ENCODE data around the gene ZNF230.

The ZNF230 gene

DNA sequence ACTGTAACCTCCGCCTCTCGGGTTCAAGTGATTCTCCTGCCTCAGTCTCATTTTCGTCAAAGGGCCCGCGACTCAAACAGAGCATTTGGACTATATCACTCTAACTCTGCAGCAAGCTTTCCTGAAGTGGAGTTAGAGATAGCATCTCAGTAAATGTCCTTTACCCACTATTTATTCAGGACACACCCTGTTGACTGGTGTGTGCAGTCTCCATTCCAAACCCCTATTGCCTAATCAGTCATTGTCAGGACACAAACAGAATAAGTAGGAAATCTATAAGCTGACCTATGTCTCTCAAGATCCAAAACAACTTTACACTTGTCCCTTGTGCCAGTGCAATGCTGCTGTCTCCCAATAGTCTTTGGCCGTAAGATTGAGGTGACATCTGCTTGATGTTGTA, 23.9 kb downstream of the ZNF230 start:
- TF ChIP-seq TARDBP (IDR thresholded peaks at IDR 0.05) (no peak), NFRKB (IDR thresholded peaks at IDR 0.05) (no peak), ELF4 (IDR thresholded peaks at IDR 0.05) (no peak), SUZ12 (IDR thresholded peaks at IDR 0.05) (no peak), SP1 (IDR thresholded peaks at IDR 0.05) (no peak), BHLHE40 (IDR thresholded peaks at IDR 0.05; ENCODE audit: borderline replicate concordance) (no peak), FOXA1 (IDR thresholded peaks at IDR 0.05) (no peak), ZNF384 (IDR thresholded peaks at IDR 0.05) (no peak), CTBP1 (IDR thresholded peaks at IDR 0.05; ENCODE audit: borderline replicate concordance) (no peak), ARNT (IDR thresholded peaks at IDR 0.05) (no peak), FOXK2 (IDR thresholded peaks at IDR 0.05) (no peak), LEF1 (IDR thresholded peaks at IDR 0.05; ENCODE audit: borderline replicate concordance) (no peak), HDGF (IDR thresholded peaks at IDR 0.05; ENCODE audit: borderline replicate concordance) (no peak), FOXM1 (IDR thresholded peaks at IDR 0.05; ENCODE audit: borderline replicate concordance) (no peak), L3MBTL2 (conservative IDR thresholded peaks at IDR 0.05) (no peak)
- TF ChIP-seq, protein P1, sequence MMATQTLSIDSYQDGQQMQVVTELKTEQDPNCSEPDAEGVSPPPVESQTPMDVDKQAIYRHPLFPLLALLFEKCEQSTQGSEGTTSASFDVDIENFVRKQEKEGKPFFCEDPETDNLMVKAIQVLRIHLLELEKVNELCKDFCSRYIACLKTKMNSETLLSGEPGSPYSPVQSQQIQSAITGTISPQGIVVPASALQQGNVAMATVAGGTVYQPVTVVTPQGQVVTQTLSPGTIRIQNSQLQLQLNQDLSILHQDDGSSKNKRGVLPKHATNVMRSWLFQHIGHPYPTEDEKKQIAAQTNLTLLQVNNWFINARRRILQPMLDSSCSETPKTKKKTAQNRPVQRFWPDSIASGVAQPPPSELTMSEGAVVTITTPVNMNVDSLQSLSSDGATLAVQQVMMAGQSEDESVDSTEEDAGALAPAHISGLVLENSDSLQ (IDR thresholded peaks at IDR 0.05), result no peak
- ChIA-PET POLR2A (no interaction called here), CTCF (no interaction called here)
- DNase-seq (ENCODE audit: extremely low spot score), result no peak

DNA sequence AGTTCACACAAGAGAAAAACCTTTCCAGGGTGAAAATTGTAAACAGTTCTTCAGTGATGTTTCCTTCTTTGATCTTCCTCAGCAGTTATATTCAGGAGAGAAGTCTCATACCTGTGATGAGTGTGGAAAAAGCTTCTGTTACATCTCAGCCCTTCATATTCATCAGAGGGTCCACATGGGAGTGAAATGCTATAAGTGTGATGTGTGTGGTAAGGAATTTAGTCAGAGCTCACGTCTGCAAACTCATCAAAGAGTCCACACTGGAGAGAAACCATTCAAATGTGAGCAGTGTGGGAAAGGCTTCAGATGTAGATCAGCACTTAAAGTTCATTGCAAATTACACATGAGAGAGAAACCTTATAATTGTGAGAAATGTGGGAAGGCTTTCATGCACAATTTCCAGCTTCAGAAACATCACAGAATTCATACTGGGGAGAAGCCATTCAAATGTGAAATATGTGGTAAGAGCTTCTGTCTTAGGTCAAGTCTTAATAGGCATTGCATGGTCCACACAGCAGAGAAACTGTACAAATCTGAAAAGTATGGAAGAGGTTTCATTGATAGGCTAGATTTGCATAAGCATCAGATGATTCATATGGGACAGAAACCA, 29.3 kb downstream of the ZNF230 start:
- CTCF ChIA-PET, result no interaction called here
- no peak for DNase-seq (ENCODE audit: extremely low spot score)
- POLR2A ChIA-PET, result no interaction called here
- no peak for TF ChIP-seq HDGF (IDR thresholded peaks at IDR 0.05; ENCODE audit: borderline replicate concordance)
- no peak for TF ChIP-seq ZNF384 (IDR thresholded peaks at IDR 0.05)
- no peak for TF ChIP-seq FOXM1 (IDR thresholded peaks at IDR 0.05; ENCODE audit: borderline replicate concordance)
- no peak for TF ChIP-seq FOXK2 (IDR thresholded peaks at IDR 0.05)
- TF ChIP-seq ARNT (IDR thresholded peaks at IDR 0.05), result no peak
- TF ChIP-seq, protein P1 (IDR thresholded peaks at IDR 0.05), result no peak
- TF ChIP-seq BHLHE40 (IDR thresholded peaks at IDR 0.05; ENCODE audit: borderline replicate concordance), result no peak
- no peak for TF ChIP-seq SUZ12 (IDR thresholded peaks at IDR 0.05)
- no peak for TF ChIP-seq CTBP1 (IDR thresholded peaks at IDR 0.05; ENCODE audit: borderline replicate concordance)
- TF ChIP-seq SP1 (IDR thresholded peaks at IDR 0.05), result no peak
- TF ChIP-seq FOXA1 (IDR thresholded peaks at IDR 0.05), result no peak

DNA sequence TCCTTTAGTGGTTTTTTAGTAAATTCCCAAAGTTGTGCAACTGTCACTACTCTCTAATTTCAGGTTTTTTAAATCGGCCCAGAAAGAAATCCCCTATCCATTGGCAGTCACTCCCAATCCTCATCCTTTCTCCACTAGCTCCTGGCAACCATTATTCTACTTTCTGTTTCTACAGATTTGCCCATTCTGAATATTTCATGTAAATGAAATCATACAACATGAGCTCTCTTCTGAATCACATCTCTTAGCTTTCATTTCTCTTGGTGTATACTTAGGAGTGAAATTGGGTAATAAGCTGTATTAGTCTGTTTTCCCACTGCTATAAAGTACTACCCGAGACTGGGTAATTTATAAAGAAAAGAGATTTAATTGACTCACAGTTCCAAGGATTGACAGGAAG, 39.4 kb downstream of the ZNF230 start:
- TF ChIP-seq NFRKB (IDR thresholded peaks at IDR 0.05) (no peak), HDGF (IDR thresholded peaks at IDR 0.05; ENCODE audit: borderline replicate concordance) (no peak)
- CTCF ChIA-PET, result no interaction called here
- POLR2A ChIA-PET, result no interaction called here
- no peak for DNase-seq (ENCODE audit: extremely low spot score)

DNA sequence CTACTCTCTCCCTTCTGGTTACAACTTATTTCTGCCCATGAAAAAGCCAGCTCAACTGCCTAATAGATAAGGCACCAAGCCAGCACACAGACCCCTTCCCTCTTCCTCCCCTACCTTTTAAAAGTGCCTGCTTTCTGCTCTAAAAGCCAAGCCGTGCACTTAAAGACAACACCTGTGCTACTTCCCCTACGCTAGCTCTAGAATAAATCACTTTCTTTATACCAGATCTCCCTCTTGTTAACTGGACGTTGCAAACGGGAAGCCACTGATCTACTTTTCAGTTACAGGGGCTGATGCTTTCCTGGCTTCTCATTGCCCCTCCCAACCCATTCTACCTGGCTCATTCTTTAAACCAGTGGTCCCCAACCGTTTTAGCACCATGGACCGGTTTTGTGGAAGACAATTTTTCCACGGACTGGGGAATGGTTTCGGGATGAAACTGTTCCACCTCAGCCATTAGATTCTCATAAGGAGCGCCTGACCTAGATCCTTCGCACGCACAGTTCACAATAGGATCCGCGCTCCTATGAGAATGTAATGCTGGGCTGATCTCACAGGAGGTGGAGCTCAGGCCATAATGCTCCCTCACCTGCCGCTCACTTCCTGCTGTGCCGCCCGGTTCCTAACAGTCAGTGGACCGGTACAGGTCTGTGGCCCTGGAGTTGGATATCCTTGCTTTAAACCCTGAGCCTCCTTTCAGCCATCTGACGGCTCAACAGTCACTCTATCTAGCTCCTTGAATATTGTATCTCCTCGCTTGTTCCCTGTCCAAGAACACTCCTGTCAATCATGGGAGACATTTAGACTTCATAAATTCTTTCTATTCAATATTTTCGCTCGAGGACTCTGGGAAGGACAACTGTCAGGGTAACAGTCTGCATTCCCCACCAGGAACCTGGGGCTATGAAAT, 48.2 kb downstream of the ZNF230 start:
- POLR2A ChIA-PET, result interaction anchor here (0.6 to 1.5 kb wide), 6 partner anchors 25 to 156 kb away, joined by 3 to 5 read pairs (median 3); partner anchors contain the start of genes ZNF221, ZNF222 and ZNF224
- no peak for DNase-seq (ENCODE audit: extremely low spot score)
- CTCF ChIA-PET, result interaction anchor here (0.6 kb wide), 1 partner anchor 86 kb away, joined by 6 read pairs; no protein-coding TSS in a partner anchor
- TF ChIP-seq, protein P1 (IDR thresholded peaks at IDR 0.05), result peak; percentile 39; the same call in 1 of the 2 replicates
- no peak for TF ChIP-seq SP1 (IDR thresholded peaks at IDR 0.05)

DNA sequence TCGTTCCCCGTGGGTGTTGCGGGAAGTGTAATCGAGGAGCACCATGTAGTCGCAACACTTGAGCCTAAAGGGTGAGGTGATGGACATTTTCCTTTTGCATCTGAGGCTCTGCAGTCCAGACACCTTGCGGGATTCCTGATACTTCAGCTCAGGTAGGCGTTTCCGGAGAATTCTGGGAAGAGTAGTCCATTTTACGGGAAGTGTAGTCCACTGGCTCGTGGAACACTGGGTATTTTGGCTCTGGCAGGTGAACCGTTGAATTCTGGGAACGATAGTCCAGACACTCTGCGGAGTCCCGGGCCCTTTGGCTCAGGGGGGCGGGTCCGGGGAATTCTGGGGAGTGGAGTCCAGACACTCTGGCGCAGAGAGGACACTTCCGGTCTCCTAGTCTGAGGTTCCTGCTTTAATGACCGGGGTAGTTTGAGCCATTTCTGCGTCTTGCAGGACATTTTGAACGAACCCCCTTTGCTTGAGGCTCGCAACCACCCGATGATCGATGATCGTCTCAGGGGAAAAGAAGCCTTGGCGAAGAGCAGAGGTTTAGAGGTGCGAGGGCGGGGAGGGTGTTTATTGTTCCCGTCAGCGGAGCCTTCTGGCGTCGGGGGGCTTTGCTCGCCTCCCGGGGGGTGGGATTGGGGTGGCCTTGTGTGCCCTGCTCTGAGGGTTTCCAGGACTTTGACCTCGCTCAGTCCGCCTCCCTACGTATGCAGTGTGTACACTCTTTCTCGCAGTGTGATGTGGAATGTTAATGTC, 49.1 kb downstream of the ZNF230 start, which contains the start of gene ZNF223:
Gene ZNF223 (plus strand): TSS at position 387 of the 753 bp plus-strand sequence. CDS start 3,141 bp downstream, outside the sequence.
- ChIA-PET CTCF (no interaction called here), POLR2A (interaction anchor here (0.6 to 1.5 kb wide), 5 partner anchors 26 to 101 kb away, joined by 3 to 5 read pairs (median 3); partner anchors contain the start of genes ZNF221, ZNF222 and ZNF224)
- TF ChIP-seq CTBP1 (IDR thresholded peaks at IDR 0.05; ENCODE audit: borderline replicate concordance), result no peak
- no peak for TF ChIP-seq ARNT (IDR thresholded peaks at IDR 0.05)
- TF ChIP-seq ZNF384 (IDR thresholded peaks at IDR 0.05), result no peak
- TF ChIP-seq L3MBTL2 (conservative IDR thresholded peaks at IDR 0.05), result peak; percentile 40
- no peak for TF ChIP-seq HDGF (IDR thresholded peaks at IDR 0.05; ENCODE audit: borderline replicate concordance)
- TF ChIP-seq ELF4 (IDR thresholded peaks at IDR 0.05), result peak; percentile 41; the same call in 1 of the 2 replicates
- DNase-seq (ENCODE audit: extremely low spot score), result peak; percentile 91

DNA sequence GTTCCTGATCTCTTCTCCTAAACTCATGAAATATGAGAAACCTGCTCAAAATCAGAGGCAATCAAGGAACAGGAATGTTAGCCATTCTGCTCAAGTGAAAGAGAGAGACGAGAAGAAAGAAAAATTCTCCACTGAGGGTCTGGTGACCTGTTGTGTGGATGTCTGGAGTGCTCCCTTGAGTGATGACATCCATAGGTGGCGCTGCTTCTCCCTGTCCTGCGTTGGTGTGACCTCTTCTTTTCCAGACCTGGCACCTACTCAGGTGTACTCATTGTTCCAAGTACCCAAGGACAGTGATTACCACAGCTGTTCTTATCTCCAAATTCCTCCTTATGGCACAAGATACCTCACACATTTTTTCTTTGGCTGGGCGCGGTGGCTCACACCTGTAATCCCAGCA, 53.1 kb downstream of the ZNF230 start:
- ChIA-PET CTCF (no interaction called here), POLR2A (no interaction called here)
- no peak for DNase-seq (ENCODE audit: extremely low spot score)
- TF ChIP-seq LEF1 (IDR thresholded peaks at IDR 0.05; ENCODE audit: borderline replicate concordance) (no peak), BHLHE40 (IDR thresholded peaks at IDR 0.05; ENCODE audit: borderline replicate concordance) (no peak), FOXM1 (IDR thresholded peaks at IDR 0.05; ENCODE audit: borderline replicate concordance) (no peak), SP1 (IDR thresholded peaks at IDR 0.05) (no peak), TARDBP (IDR thresholded peaks at IDR 0.05) (no peak), FOXK2 (IDR thresholded peaks at IDR 0.05) (no peak), ZNF384 (IDR thresholded peaks at IDR 0.05) (no peak), HDGF (IDR thresholded peaks at IDR 0.05; ENCODE audit: borderline replicate concordance) (no peak)
